OCI-LY7 (cell line): ENCODE data around the gene FBXO27. TPM values are rescaled to one million over a fixed set of nuclear protein-coding genes. Genes with fewer than 3 reads are reported as not detected.

Experiments used
- BruUV-seq: library from RNA; stranded (reverse); fragments of 400-500 nt; replicated peaks from 2 replicates; lab custom pipeline; 2021; lab: Mats Ljungman, UMichigan
- CTCF ChIA-PET: fragments of 300-600 bp; sonication (Branson Sonifier 250); formaldehyde crosslinking; loops from one replicate; lab custom pipeline; 2022; ENCODE audit warnings: antibody characterized with exemption; ENCODE audit not compliant: unreplicated experiment; lab: Charles Lee
- POLR2A ChIA-PET: fragments of 300-600 bp; sonication (Branson Sonifier 250); formaldehyde crosslinking; loops from one replicate; lab custom pipeline; 2022; ENCODE audit warnings: antibody characterized with exemption; lab: Charles Lee
- DNase-seq: peaks from one replicate; pipeline ENCODE4 v3.0.0-alpha.2; 2015; ENCODE audit warnings: low spot score
- H2AFZ ChIP-seq: fragments of 200-600 bp; sonication (generic), shearing (Covaris generic); 2 replicates; pipeline ENCODE4 v1.6.1; 2014; ENCODE audit warnings: mild to moderate bottlenecking, antibody characterized with exemption, low read length, moderate library complexity
- H3K27ac ChIP-seq: fragments of 200-600 bp; sonication (generic); 2 replicates; pipeline ENCODE4 v1.5.1; 2014; ENCODE audit warnings: mixed run types, low read depth, mild to moderate bottlenecking, moderate library complexity, low read length, inconsistent platforms; ENCODE audit not compliant: poor library complexity, severe bottlenecking
- H3K36me3 ChIP-seq: fragments of 200-600 bp; sonication (generic); 2 replicates; pipeline ENCODE4 v1.6.1; 2014; ENCODE audit warnings: mild to moderate bottlenecking, antibody characterized with exemption, low read length, moderate library complexity, mixed read lengths; ENCODE audit not compliant: insufficient read depth
- H3K4me1 ChIP-seq: fragments of 200-600 bp; sonication (generic); 2 replicates; pipeline ENCODE4 v1.5.1; 2014; ENCODE audit warnings: mild to moderate bottlenecking, low read length; ENCODE audit not compliant: insufficient read depth, poor library complexity, severe bottlenecking
- H3K4me2 ChIP-seq: fragments of 200-600 bp; sonication (generic); 2 replicates; pipeline ENCODE4 v1.6.1; 2014; ENCODE audit warnings: mild to moderate bottlenecking, low read length
- H3K4me3 ChIP-seq: fragments of 200-600 bp; sonication (generic); 2 replicates; pipeline ENCODE4 v1.5.1; 2014; ENCODE audit warnings: mild to moderate bottlenecking, low read depth, low read length; ENCODE audit not compliant: poor library complexity, severe bottlenecking
- H3K79me2 ChIP-seq: fragments of 200-600 bp; sonication (generic); 2 replicates; pipeline ENCODE4 v1.6.1; 2016; ENCODE audit warnings: low read depth, mild to moderate bottlenecking, low read length, moderate library complexity, mixed read lengths; ENCODE audit not compliant: insufficient read depth
- H3K9me2 ChIP-seq: fragments of 200-600 bp; sonication (generic); 2 replicates; pipeline ENCODE4 v1.6.1; 2016; ENCODE audit warnings: mild to moderate bottlenecking, low read length, mixed read lengths; ENCODE audit not compliant: insufficient read depth
- H3K9me3 ChIP-seq: fragments of 200-600 bp; sonication (generic); 2 replicates; pipeline ENCODE4 v1.6.1; 2014; ENCODE audit warnings: mild to moderate bottlenecking, mixed run types, low read length, mixed read lengths
- H4K20me1 ChIP-seq: fragments of 200-600 bp; sonication (generic); 2 replicates; pipeline ENCODE4 v1.6.1; 2014; ENCODE audit warnings: mild to moderate bottlenecking, antibody characterized with exemption, low read length, moderate library complexity, mixed read lengths; ENCODE audit not compliant: insufficient read depth
- EZH2phosphoT487 ChIP-seq: fragments of 200-600 bp; sonication (generic); IDR thresholded peaks from 2 replicates; pipeline ENCODE4 v1.6.1; 2018; ENCODE audit warnings: low read depth, borderline replicate concordance, mild to moderate bottlenecking, mixed run types, antibody characterized with exemption, low read length, moderate library complexity, mixed read lengths
- intact Hi-C: fragments of 100-400 bp; cut with micrococcal nuclease; formaldehyde crosslinking; loops from one replicate; pipeline ENCODE4 v1.10.0; 2022; ENCODE audit not compliant: unreplicated experiment
- total RNA-seq, 2 experiments: library from RNA; depleted of rRNA in 1 of 2; stranded (reverse); fragments of >200 nt in 1 of 2; shearing (Covaris generic) in 1 of 2; gene quantifications; 2 replicates each; pipeline ENCODE4 v1.2.3, GENCODE V29; 2014 to 2022
- TF ChIP-seq, protein P1 (sequence below): fragments of 200-600 bp; sonication (generic); conservative IDR thresholded peaks from 2 replicates; pipeline ENCODE4 v1.5.1; 2014; ENCODE audit warnings: mild to moderate bottlenecking, antibody characterized with exemption, low read length, moderate library complexity, mixed read lengths

FBXO27 gene
- total RNA-seq, 2 experiments from 2014 or later: 1.0 to 10.5 TPM

DNA sequence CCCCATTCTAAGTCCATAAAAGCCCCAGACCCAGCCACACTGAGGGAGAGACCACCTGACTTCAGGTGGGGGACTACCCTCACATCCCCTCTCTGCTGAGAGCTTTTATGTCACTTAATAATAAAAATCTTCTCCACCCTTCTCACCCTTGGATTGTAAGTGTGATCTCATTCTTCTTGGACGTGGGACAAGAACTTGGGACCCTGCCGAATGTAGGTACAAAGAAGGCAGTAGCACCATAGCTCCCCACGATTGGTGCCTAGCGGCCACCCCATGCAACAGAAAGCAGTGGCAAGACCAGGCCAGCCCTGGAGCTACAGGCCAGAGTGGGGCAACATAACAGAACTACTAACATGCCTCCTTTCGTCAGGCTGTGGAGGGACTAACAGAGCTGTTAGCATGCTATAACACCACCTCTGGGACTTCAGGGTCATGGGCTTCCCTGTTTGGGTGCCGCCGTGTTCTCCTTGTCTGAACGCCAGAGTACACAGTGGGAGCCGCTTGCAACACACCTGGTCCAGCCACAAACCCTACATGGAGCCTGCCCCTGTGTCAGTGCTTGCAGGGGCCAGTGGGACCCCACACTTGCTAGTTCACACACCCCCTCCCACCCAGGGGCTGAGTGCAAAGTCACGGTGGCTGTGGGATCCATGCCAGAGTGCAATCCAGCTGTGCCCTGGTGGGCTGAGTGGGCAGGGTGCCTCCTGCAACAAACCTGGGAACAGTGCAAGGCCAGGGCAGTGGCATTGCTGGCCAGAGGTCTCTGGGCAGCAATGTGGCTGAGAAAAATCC, 51.6 kb downstream of the FBXO27 start:
- Histone ChIP-seq H3K4me2 (no peak overlapping the region), H2AFZ (no peak overlapping the region), H3K27ac (no peak overlapping the region), H4K20me1 (no peaks in the 10 kb centered on the region), H3K9me3 (0 out of 2 replicates have a peak, but pooled peaks cover 10% of the 10 kb centered on the region), H3K79me2 (no peaks in the 10 kb centered on the region), H3K4me1 (no peaks in the 10 kb centered on the region), H3K36me3 (no peaks in the 10 kb centered on the region), H3K4me3 (no peak overlapping the region), H3K9me2 (no peaks in the 10 kb centered on the region)
- TF ChIP-seq, protein P1, sequence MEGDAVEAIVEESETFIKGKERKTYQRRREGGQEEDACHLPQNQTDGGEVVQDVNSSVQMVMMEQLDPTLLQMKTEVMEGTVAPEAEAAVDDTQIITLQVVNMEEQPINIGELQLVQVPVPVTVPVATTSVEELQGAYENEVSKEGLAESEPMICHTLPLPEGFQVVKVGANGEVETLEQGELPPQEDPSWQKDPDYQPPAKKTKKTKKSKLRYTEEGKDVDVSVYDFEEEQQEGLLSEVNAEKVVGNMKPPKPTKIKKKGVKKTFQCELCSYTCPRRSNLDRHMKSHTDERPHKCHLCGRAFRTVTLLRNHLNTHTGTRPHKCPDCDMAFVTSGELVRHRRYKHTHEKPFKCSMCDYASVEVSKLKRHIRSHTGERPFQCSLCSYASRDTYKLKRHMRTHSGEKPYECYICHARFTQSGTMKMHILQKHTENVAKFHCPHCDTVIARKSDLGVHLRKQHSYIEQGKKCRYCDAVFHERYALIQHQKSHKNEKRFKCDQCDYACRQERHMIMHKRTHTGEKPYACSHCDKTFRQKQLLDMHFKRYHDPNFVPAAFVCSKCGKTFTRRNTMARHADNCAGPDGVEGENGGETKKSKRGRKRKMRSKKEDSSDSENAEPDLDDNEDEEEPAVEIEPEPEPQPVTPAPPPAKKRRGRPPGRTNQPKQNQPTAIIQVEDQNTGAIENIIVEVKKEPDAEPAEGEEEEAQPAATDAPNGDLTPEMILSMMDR: no peak
- TF ChIP-seq EZH2phosphoT487: no peak
- ChIA-PET POLR2A (no interaction called here), CTCF (no interaction called here)
- DNase-seq: no peak
- BruUV-seq: no TSS peak
- intact Hi-C loops: no loop called here

DNA sequence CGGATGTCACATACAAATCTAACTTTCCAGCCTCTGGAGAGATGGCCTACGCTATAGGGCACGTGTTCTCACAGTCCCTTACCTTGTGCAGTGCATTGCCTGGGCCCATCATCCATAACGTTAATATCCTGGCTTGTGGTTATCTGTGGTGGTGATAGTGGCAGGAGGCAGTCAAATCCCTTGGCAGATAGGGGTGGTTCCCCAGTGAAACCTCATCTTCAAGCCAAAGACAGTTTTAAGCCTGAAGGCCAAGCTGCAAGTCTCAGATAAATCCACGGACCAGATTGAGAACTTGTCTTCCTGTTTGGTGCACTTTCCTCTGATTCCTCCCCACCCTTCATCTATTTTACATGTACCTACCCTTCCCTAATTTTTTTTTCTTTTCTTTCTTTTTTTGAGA, 52.5 kb downstream of the FBXO27 start:
- DNase-seq: no peak
- Histone ChIP-seq H3K79me2 (no peaks in the 10 kb centered on the region), H2AFZ (no peak overlapping the region), H3K36me3 (no peaks in the 10 kb centered on the region), H4K20me1 (no peaks in the 10 kb centered on the region), H3K4me1 (no peaks in the 10 kb centered on the region), H3K4me3 (no peak overlapping the region), H3K9me2 (no peaks in the 10 kb centered on the region), H3K9me3 (0 out of 2 replicates have a peak, but pooled peaks cover 10% of the 10 kb centered on the region), H3K4me2 (no peak overlapping the region), H3K27ac (no peak overlapping the region)
- TF ChIP-seq EZH2phosphoT487: no peak
- TF ChIP-seq, protein P1: no peak
- intact Hi-C loops: no loop called here
- ChIA-PET POLR2A (no interaction called here), CTCF (no interaction called here)
- BruUV-seq: no TSS peak

DNA sequence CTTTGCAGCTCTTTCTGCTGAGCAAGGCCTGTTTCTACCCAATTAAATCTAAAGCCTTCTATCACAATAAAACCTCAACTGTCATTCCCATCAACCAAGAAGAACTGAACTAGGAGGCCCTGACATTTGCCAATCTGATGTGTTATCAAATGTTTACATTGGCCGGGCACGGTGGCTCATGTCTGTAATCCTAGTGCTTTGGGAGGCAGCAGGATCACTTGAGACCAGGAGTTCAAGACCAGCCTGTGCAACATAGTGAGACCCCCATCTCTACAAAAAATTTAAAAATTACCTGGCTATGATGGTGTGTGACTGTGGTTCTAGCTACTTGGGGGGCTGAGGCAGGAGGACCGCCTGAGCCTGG, 54.0 kb downstream of the FBXO27 start:
- no peak overlapping the region for H3K4me3 ChIP-seq
- intact Hi-C loops: no loop called here
- DNase-seq: no peak
- H3K79me2 ChIP-seq: no peaks in the 10 kb centered on the region
- no peak overlapping the region for H3K27ac ChIP-seq
- no peaks in the 10 kb centered on the region for H4K20me1 ChIP-seq
- H3K4me1 ChIP-seq: no peaks in the 10 kb centered on the region
- TF ChIP-seq EZH2phosphoT487: no peak
- TF ChIP-seq, protein P1: no peak
- no peaks in the 10 kb centered on the region for H3K36me3 ChIP-seq
- 0 out of 2 replicates have a peak, but pooled peaks cover 10% of the 10 kb centered on the region for H3K9me3 ChIP-seq
- no peaks in the 10 kb centered on the region for H3K9me2 ChIP-seq
- ChIA-PET POLR2A (no interaction called here), CTCF (no interaction called here)
- no peak overlapping the region for H3K4me2 ChIP-seq
- H2AFZ ChIP-seq: no peak overlapping the region
- no TSS peak for BruUV-seq
